Smooth muscle cell (in vitro differentiated cells): ENCODE results near the gene TM2D3. TPM values are rescaled to one million over a fixed set of nuclear protein-coding genes. Genes with fewer than 3 reads are reported as not detected.
A peak's percentile ranks its signal among the peaks of the same experiment; 100 is the strongest.
"Not testable (repeated sequence)": the region's sequence is repeated elsewhere in the genome, so short reads cannot be mapped to it uniquely, and the experiment has no call there.

Source experiments
- DNase-seq: peaks from one replicate; lab custom pipeline; 2025; ENCODE audit not compliant: unreplicated experiment; lab: John Stamatoyannopoulos, UW
- H2AFZ ChIP-seq: fragments of 200-600 bp; sonication (generic); 2 replicates; pipeline ENCODE4 v1.6.0; 2016; ENCODE audit warnings: antibody characterized with exemption, low read depth, mild to moderate bottlenecking
- H3F3A ChIP-seq: fragments of 200-600 bp; sonication (generic); 2 replicates; pipeline ENCODE4 v1.6.0; 2017; ENCODE audit warnings: antibody characterized with exemption, low read depth
- H3K27ac ChIP-seq: fragments of 200-600 bp; sonication (generic); 2 replicates; pipeline ENCODE4 v1.5.1; 2016; ENCODE audit warnings: low read depth, mild to moderate bottlenecking
- H3K27me3 ChIP-seq: fragments of 200-600 bp; sonication (generic); 2 replicates; pipeline ENCODE4 v1.6.1; 2016; ENCODE audit warnings: low read depth, mild to moderate bottlenecking
- H3K36me3 ChIP-seq: fragments of 200-600 bp; sonication (generic); 2 replicates; pipeline ENCODE4 v1.5.1; 2016; ENCODE audit warnings: low read depth
- H3K4me1 ChIP-seq: fragments of 200-600 bp; sonication (generic); 2 replicates; pipeline ENCODE4 v1.5.1; 2016; ENCODE audit warnings: low read depth
- H3K4me2 ChIP-seq: fragments of 200-600 bp; sonication (generic); 2 replicates; pipeline ENCODE4 v1.6.0; 2016; ENCODE audit warnings: mild to moderate bottlenecking
- H3K4me3 ChIP-seq: fragments of 200-600 bp; sonication (generic); 2 replicates; pipeline ENCODE4 v1.5.1; 2016; ENCODE audit warnings: mild to moderate bottlenecking
- H3K79me2 ChIP-seq: fragments of 200-600 bp; sonication (generic); 2 replicates; pipeline ENCODE4 v1.6.0; 2016; ENCODE audit warnings: low read depth, mild to moderate bottlenecking
- H3K9ac ChIP-seq: fragments of 200-600 bp; sonication (generic); 2 replicates; pipeline ENCODE4 v1.6.0; 2016; ENCODE audit warnings: low read depth
- H3K9me3 ChIP-seq: fragments of 200-600 bp; sonication (generic); replicated peaks from 2 replicates; pipeline ENCODE4 v1.5.1; 2016; ENCODE audit warnings: low read depth
- H4K20me1 ChIP-seq: fragments of 200-600 bp; sonication (generic); 2 replicates; pipeline ENCODE4 v1.6.0; 2016; ENCODE audit warnings: low read depth
- CTCF ChIP-seq: fragments of 200-600 bp; sonication (generic); IDR thresholded peaks from 2 replicates; pipeline ENCODE4 v1.5.1; 2017; ENCODE audit warnings: borderline replicate concordance, mild to moderate bottlenecking, antibody characterized with exemption; ENCODE audit not compliant: insufficient read depth, poor library complexity, severe bottlenecking
- WGBS: methylation state at CpG from one replicate; pipeline ENCODE4 v1.1.7; 2016; ENCODE audit warnings: low lambda C conversion rate; 5-methylcytosine and 5-hydroxymethylcytosine counted together
- polyA plus RNA-seq: library from polyadenylated mRNA; unstranded; fragments of >200 nt; fragmentation: Nextera tagmentation; extraction: Ambion mirVana; gene quantifications from 2 replicates; pipeline ENCODE4 v1.2.1, GENCODE V29; 2016
- total RNA-seq: library from RNA; depleted of rRNA; stranded (reverse); fragments of >200 nt; gene quantifications from 2 replicates; pipeline ENCODE4 v1.2.3, GENCODE V29; 2014

The TM2D3 gene
- total and polyA plus RNA-seq, 2 experiments from 2014 or later: 47.2 to 60.3 TPM

- Histone ChIP-seq H3K36me3 (no peaks in the 10 kb centered on the region), H3K27me3 (no peaks in the 10 kb centered on the region), H3K4me2 (no peak overlapping the region), H3K4me3 (no peak overlapping the region), H3K9me3 (no peaks in the 10 kb centered on the region), H3F3A (no peaks in the 10 kb centered on the region), H3K79me2 (no peaks in the 10 kb centered on the region), H3K27ac (no peak overlapping the region), H3K4me1 (no peaks in the 10 kb centered on the region), H2AFZ (no peak overlapping the region), H3K9ac (no peak overlapping the region), H4K20me1 (no peaks in the 10 kb centered on the region)
- DNase-seq: no peak
- TF ChIP-seq CTCF: no peak
- 86% methylated on average over 3 of the region's 3 CpGs for WGBS
Measured at GRCh38 chr15:101633356-101633755, 18.8 kb downstream of the TM2D3 start.

DNA sequence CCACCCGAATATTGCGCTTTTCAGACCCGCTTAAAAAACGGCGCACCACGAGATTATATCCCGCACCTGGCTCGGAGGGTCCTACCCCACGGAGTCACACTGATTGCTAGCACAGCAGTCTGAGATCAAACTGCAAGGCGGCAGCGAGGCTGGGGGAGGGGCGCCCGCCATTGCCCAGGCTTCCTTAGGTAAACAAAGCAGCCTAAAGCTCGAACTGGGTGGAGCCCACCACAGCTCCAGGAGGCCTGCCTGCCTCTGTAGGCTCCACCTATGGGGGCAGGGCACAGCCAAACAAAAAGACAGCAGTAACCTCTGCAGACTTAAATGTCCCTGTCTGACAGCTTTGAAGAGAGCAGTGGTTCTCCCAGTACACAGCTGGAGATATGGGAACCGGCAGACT is 25.5 kb downstream of the TM2D3 start:
- DNase-seq: not testable (repeated sequence)
- whole genome bisulfite sequencing: 71% methylated on average over 13 of the region's 15 CpGs

GRCh38 chr15:101625980-101626379 is 26.2 kb downstream of the TM2D3 start:
- TF ChIP-seq CTCF: no peak
- no peaks in the 10 kb centered on the region for H3K9me3 ChIP-seq
- 48% methylated on average over 1 of the region's 1 CpG for WGBS
- DNase-seq: no peak
- peak overlapping the region; percentile 4 for H3K4me2 ChIP-seq
- H3K9ac ChIP-seq: no peak overlapping the region
- no peak overlapping the region for H2AFZ ChIP-seq
- H3K79me2 ChIP-seq: no peaks in the 10 kb centered on the region
- no peaks in the 10 kb centered on the region for H3F3A ChIP-seq
- peak overlapping the region; percentile 3 for H3K27ac ChIP-seq
- H3K27me3 ChIP-seq: no peaks in the 10 kb centered on the region
- no peaks in the 10 kb centered on the region for H3K36me3 ChIP-seq
- H3K4me3 ChIP-seq: no peak overlapping the region
- H4K20me1 ChIP-seq: no peaks in the 10 kb centered on the region
- no peaks in the 10 kb centered on the region for H3K4me1 ChIP-seq

More for the DNA sequence above, 25.5 kb downstream of the TM2D3 start:
- not testable (repeated sequence) for H3K4me3 ChIP-seq, H3K9me3 ChIP-seq, H4K20me1 ChIP-seq, H3K9ac ChIP-seq, H3F3A ChIP-seq, H3K4me2 ChIP-seq, H3K79me2 ChIP-seq, H3K27ac ChIP-seq, H2AFZ ChIP-seq, H3K4me1 ChIP-seq, H3K36me3 ChIP-seq, H3K27me3 ChIP-seq

DNA sequence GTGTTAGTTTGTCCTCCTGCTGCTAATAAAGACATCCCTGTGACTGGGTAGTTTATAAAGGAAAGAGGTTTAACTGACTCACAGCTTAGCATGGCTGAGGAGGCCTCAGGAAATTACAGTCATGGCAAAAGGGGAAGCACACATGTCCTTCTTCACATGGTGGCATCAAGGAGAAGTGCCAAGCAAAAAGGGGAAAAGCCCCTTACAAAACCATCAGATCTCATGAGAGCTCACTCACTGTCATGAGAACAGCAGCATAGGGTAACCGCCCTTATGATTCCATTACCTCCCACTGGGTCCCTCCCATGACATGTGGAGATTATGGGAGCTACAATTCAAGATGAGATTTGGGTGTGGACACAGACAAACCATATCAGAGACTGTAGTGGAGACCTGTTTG is 27.0 kb downstream of the TM2D3 start:
- H3K4me2 ChIP-seq: no peak overlapping the region
- no peak for DNase-seq
- no peaks in the 10 kb centered on the region for H3K9me3 ChIP-seq
- no peak for TF ChIP-seq CTCF
- WGBS: 100% methylated on average over 1 of the region's 1 CpG
- H3F3A ChIP-seq: no peaks in the 10 kb centered on the region
- no peak overlapping the region for H3K9ac ChIP-seq
- no peak overlapping the region for H3K4me3 ChIP-seq
- no peaks in the 10 kb centered on the region for H3K4me1 ChIP-seq
- no peak overlapping the region for H3K27ac ChIP-seq
- H3K27me3 ChIP-seq: no peaks in the 10 kb centered on the region
- H3K36me3 ChIP-seq: no peaks in the 10 kb centered on the region
- no peaks in the 10 kb centered on the region for H4K20me1 ChIP-seq
- no peaks in the 10 kb centered on the region for H3K79me2 ChIP-seq
- no peak overlapping the region for H2AFZ ChIP-seq
